ENCODE data around the gene IL1RN. TPM values are rescaled to one million over a fixed set of nuclear protein-coding genes. Genes with fewer than 3 reads are reported as not detected.

The IL1RN gene
- total and polyA plus RNA-seq, 2 of the 13 experiments (the other 11 are each of a cell fraction or from before 2014, with no cell fraction given) = 21.2 to 101 TPM

GRCh38 chr2:113126845-113127645 lies at the start of gene IL1RN (continued):
- TF ChIP-seq ZNF747 (CRISPR knock-in tag; IDR thresholded peaks at IDR 0.05; ENCODE audit: borderline replicate concordance) = peak; percentile 71; the same call in 1 of the 2 replicates
- TF ChIP-seq ZBTB40 (IDR thresholded peaks at IDR 0.05) = no peak
- peak; percentile 51; the same call in 1 of the 2 replicates for TF ChIP-seq ZBTB40 (CRISPR knock-in tag; IDR thresholded peaks at IDR 0.05)
- no peak for TF ChIP-seq ZNF251 (CRISPR knock-in tag; IDR thresholded peaks at IDR 0.05)
- 0 out of 2 replicates have a peak, but pooled peaks have one; percentile 23 for TF ChIP-seq SSRP1 (CRISPR knock-in tag; IDR thresholded peaks at IDR 0.05)
- peak; percentile 66; the same call in 1 of the 2 replicates for TF ChIP-seq POGK (CRISPR knock-in tag; conservative IDR thresholded peaks at IDR 0.05)
- TF ChIP-seq STAT6 (CRISPR knock-in tag; IDR thresholded peaks at IDR 0.05; ENCODE audit: borderline replicate concordance) = no peak; the same call in none of the 2 replicates
- TF ChIP-seq MNT (IDR thresholded peaks at IDR 0.05) = peak; percentile 73
- TF ChIP-seq ZNF629 (CRISPR knock-in tag; conservative IDR thresholded peaks at IDR 0.05) = peak; percentile 75
- TF ChIP-seq ZNF33A (CRISPR knock-in tag; IDR thresholded peaks at IDR 0.05; ENCODE audit: borderline replicate concordance) = no peak
- TF ChIP-seq ZNF33B (CRISPR knock-in tag; IDR thresholded peaks at IDR 0.05) = 0 out of 2 replicates have a peak, but pooled peaks have one; percentile 10
